Calu3 (cell line): ENCODE measurements around the gene TNC. TPM values are rescaled to one million over a fixed set of nuclear protein-coding genes. Genes with fewer than 3 reads are reported as not detected.

Experiments used
- BruUV-seq: library from RNA; stranded (reverse); fragments of 400-500 nt; replicated peaks from 2 replicates; lab custom pipeline; 2021; lab: Mats Ljungman, UMichigan
- CTCF ChIA-PET: fragments of 300-600 bp; sonication (Branson Sonifier 250); formaldehyde crosslinking; loops from one replicate; lab custom pipeline; 2022; ENCODE audit warnings: antibody characterized with exemption; lab: Charles Lee
- DNase-seq: peaks from one replicate; pipeline ENCODE4 v3.0.0; 2022
- H3K27ac Mint-ChIP-seq: one replicate; pipeline ENCODE4 v1.8.0; 2022; ENCODE audit warnings: mixed read lengths; ENCODE audit not compliant: unreplicated experiment
- H3K27me3 Mint-ChIP-seq: one replicate; pipeline ENCODE4 v1.8.0; 2022; ENCODE audit warnings: mixed read lengths; ENCODE audit not compliant: unreplicated experiment
- H3K36me3 Mint-ChIP-seq: one replicate; pipeline ENCODE4 v1.8.0; 2022; ENCODE audit warnings: mild to moderate bottlenecking, moderate library complexity, mixed read lengths; ENCODE audit not compliant: insufficient read depth, unreplicated experiment
- H3K4me1 Mint-ChIP-seq: one replicate; pipeline ENCODE4 v1.8.0; 2022; ENCODE audit warnings: mild to moderate bottlenecking, low read depth, mixed read lengths; ENCODE audit not compliant: unreplicated experiment
- H3K4me3 Mint-ChIP-seq: one replicate; pipeline ENCODE4 v1.8.0; 2022; ENCODE audit warnings: mild to moderate bottlenecking, low read depth, moderate library complexity, mixed read lengths; ENCODE audit not compliant: unreplicated experiment
- H3K9me3 Mint-ChIP-seq: one replicate; pipeline ENCODE4 v1.8.0; 2022; ENCODE audit warnings: low read depth, mixed read lengths; ENCODE audit not compliant: unreplicated experiment
- intact Hi-C: fragments of 100-400 bp; cut with micrococcal nuclease; formaldehyde crosslinking; loops from one replicate; pipeline ENCODE4 v1.10.0; 2022; ENCODE audit not compliant: unreplicated experiment
- total RNA-seq: library from RNA; stranded (reverse); gene quantifications from 2 replicates; pipeline ENCODE4 v1.2.3, GENCODE V29; 2022
- TF ChIP-seq, protein P1 (sequence below): fragments of 200-600 bp; IDR thresholded peaks from one replicate; pipeline ENCODE4 v1.8.0; 2022; ENCODE audit warnings: antibody characterized with exemption; ENCODE audit not compliant: unreplicated experiment

Gene TNC
- total RNA-seq, 1 experiment from 2014 or later, result 1.0 TPM

DNA sequence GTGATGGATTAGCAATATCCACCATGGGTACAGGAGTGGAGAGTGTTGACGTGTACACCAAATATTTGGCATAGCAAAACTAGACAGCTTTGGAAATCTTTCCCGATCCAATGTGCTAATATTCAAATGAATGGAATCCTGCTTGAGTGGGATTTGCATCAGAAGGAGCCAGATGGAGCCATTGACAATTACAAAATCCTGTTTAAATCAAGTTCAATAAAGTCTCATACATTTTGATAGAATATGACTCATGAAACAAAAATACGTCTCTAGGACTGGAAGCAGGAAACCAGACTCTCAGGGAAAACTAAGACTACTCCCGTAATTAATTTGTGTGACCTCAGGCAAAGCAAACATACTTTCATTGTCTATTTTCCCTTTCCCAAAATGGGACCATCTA lies 13.0 kb downstream of the TNC start:
- DNase-seq, result no peak
- CTCF ChIA-PET, result interaction anchor here (0.5 kb wide), 1 partner anchor 111 kb away, joined by 6 read pairs; no protein-coding TSS in a partner anchor
- no peaks in the 10 kb centered on the region for H3K9me3 Mint-ChIP-seq

DNA sequence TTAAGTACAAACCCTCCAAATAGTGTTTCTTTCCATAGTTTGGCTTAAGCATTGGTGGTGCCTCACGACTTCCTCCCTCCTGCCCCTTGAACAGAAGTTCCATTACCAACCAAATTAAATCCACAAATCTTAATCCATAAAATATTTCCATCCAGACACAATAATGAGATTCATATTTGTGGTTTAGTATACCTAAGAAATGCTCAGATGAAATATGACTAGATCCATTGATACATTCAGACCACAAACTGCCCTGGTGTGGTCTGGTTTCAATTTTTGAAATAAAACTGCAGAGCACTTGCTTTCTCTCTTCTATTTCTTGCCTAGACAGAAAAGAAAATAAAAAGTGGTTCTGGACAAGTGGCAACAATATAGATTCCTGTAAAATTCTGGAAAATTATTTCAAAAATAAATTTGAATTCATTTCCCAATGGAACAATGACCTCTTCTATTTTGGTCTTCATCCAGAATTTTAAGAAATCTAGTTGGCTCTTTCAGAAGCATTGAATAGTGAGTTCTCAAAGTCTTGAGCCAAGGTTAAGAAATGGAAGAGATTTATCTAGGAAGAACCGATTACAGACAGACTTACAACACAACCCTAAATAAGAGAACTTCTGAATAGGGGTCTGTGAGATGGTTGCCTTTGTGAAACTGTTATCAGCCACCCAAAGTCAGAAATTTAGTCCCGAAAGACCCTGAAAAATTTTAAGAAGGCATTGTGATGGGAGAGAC lies 14.0 kb downstream of the TNC start:
- Mint-ChIP-seq H3K4me1 (peaks cover 32% of the 10 kb centered on the region), H3K27ac (no peak overlapping the region), H3K4me3 (no peak overlapping the region), H3K9me3 (no peaks in the 10 kb centered on the region), H3K27me3 (no peaks in the 10 kb centered on the region), H3K36me3 (peaks cover 4% of the 10 kb centered on the region)
- CTCF ChIA-PET, result no interaction called here
- no TSS peak for BruUV-seq
- DNase-seq, result no peak
- intact Hi-C loops, result no loop called here
- TF ChIP-seq, protein P1, sequence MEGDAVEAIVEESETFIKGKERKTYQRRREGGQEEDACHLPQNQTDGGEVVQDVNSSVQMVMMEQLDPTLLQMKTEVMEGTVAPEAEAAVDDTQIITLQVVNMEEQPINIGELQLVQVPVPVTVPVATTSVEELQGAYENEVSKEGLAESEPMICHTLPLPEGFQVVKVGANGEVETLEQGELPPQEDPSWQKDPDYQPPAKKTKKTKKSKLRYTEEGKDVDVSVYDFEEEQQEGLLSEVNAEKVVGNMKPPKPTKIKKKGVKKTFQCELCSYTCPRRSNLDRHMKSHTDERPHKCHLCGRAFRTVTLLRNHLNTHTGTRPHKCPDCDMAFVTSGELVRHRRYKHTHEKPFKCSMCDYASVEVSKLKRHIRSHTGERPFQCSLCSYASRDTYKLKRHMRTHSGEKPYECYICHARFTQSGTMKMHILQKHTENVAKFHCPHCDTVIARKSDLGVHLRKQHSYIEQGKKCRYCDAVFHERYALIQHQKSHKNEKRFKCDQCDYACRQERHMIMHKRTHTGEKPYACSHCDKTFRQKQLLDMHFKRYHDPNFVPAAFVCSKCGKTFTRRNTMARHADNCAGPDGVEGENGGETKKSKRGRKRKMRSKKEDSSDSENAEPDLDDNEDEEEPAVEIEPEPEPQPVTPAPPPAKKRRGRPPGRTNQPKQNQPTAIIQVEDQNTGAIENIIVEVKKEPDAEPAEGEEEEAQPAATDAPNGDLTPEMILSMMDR, result no peak

More for the DNA sequence above, 13.0 kb downstream of the TNC start:
- Mint-ChIP-seq H3K27ac (no peak overlapping the region), H3K4me1 (peaks cover 32% of the 10 kb centered on the region), H3K36me3 (peaks cover 4% of the 10 kb centered on the region), H3K27me3 (no peaks in the 10 kb centered on the region), H3K4me3 (no peak overlapping the region)
- intact Hi-C loops, result no loop called here
- TF ChIP-seq, protein P1, result no peak
- no TSS peak for BruUV-seq

GRCh38 chr9:115099901-115100300 lies 18.1 kb downstream of the TNC start:
- Mint-ChIP-seq H3K4me3 (no peak overlapping the region), H3K27me3 (peaks cover 16% of the 10 kb centered on the region), H3K9me3 (peaks cover 3% of the 10 kb centered on the region), H3K27ac (no peak overlapping the region), H3K4me1 (peaks cover 11% of the 10 kb centered on the region), H3K36me3 (no peaks in the 10 kb centered on the region)
- intact Hi-C loops, result no loop called here
- CTCF ChIA-PET, result no interaction called here
- TF ChIP-seq, protein P1, result no peak
- no peak for DNase-seq
- no TSS peak for BruUV-seq

DNA sequence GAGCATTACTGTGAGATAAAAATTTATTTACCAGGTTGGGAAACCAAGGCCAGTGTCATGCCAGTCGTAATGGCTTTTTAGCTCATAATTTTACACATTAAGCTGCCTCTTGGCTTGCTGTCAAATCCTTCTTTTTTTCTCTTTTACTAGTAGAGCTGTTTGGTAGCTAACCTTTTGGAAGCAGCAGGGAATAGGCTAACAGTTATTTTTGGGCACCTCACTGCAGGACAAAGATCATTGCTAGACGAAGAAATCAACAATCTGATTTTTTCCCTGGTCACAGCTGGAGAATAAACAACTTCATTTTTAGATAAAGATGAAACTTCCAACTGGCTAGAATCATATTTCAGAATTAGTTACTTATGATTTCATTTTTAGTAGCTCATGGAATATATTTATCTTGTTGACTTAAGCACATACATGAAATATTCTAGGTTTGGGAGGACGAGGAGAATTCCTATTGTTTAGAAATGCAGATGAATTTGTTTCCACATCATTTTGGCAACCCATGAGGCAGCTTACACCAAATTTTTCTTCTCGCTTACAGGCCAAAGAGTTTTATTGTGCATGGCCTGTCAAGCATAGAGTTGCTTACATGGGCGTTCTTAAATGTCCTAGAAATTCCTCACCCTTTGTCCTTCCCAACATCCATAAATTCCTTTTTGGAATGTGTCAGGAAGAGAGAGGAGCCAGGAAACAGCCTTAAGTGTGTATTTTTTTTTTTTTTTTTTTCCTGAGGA lies 19.6 kb downstream of the TNC start:
- intact Hi-C loops, result no loop called here
- H3K4me3 Mint-ChIP-seq, result no peak overlapping the region
- TF ChIP-seq, protein P1, result no peak
- H3K27me3 Mint-ChIP-seq, result peaks cover 16% of the 10 kb centered on the region
- H3K27ac Mint-ChIP-seq, result no peak overlapping the region
- no peak for DNase-seq
- CTCF ChIA-PET, result no interaction called here
- H3K9me3 Mint-ChIP-seq, result peaks cover 3% of the 10 kb centered on the region
- H3K4me1 Mint-ChIP-seq, result no peaks in the 10 kb centered on the region
- BruUV-seq, result no TSS peak
- no peaks in the 10 kb centered on the region for H3K36me3 Mint-ChIP-seq
